ENCODE data around the gene WDR38. TPM values are rescaled to one million over a fixed set of nuclear protein-coding genes. Genes with fewer than 3 reads are reported as not detected.

The WDR38 gene
- total and polyA plus RNA-seq, 2 of the 13 experiments (the other 11 are each of a cell fraction or from before 2014, with no cell fraction given): not detected

- peak; percentile 8 for TF ChIP-seq TBX2 (CRISPR knock-in tag; IDR thresholded peaks at IDR 0.05; ENCODE audit: borderline replicate concordance)
- no peak for TF ChIP-seq ATF7 (IDR thresholded peaks at IDR 0.05)
- no peak for TF ChIP-seq ATF7 (CRISPR knock-in tag; IDR thresholded peaks at IDR 0.05)
- peak; percentile 43; the same call in 1 of the 2 replicates for TF ChIP-seq ERF (CRISPR knock-in tag; IDR thresholded peaks at IDR 0.05)
- TF ChIP-seq, protein P1, sequence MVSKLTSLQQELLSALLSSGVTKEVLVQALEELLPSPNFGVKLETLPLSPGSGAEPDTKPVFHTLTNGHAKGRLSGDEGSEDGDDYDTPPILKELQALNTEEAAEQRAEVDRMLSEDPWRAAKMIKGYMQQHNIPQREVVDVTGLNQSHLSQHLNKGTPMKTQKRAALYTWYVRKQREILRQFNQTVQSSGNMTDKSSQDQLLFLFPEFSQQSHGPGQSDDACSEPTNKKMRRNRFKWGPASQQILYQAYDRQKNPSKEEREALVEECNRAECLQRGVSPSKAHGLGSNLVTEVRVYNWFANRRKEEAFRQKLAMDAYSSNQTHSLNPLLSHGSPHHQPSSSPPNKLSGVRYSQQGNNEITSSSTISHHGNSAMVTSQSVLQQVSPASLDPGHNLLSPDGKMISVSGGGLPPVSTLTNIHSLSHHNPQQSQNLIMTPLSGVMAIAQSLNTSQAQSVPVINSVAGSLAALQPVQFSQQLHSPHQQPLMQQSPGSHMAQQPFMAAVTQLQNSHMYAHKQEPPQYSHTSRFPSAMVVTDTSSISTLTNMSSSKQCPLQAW (CRISPR knock-in tag; IDR thresholded peaks at IDR 0.05): peak; percentile 55; the same call in 1 of the 2 replicates
- TF ChIP-seq ZNF776 (CRISPR knock-in tag; IDR thresholded peaks at IDR 0.05): peak; percentile 23; the same call in 1 of the 2 replicates
- peak; percentile 73 for TF ChIP-seq MYC (CRISPR knock-in tag; IDR thresholded peaks at IDR 0.05; ENCODE audit: borderline replicate concordance)
- 0 out of 2 replicates have a peak, but pooled peaks have one; percentile 58 for TF ChIP-seq STAT5B (CRISPR knock-in tag; IDR thresholded peaks at IDR 0.05)
- 0 out of 2 replicates have a peak, but pooled peaks have one; percentile 15 for TF ChIP-seq ZNF205 (CRISPR knock-in tag; IDR thresholded peaks at IDR 0.05)
- peak; percentile 52; the same call in 1 of the 2 replicates for TF ChIP-seq SRY (CRISPR knock-in tag; IDR thresholded peaks at IDR 0.05)
- no peak for TF ChIP-seq ZNF33A (CRISPR knock-in tag; IDR thresholded peaks at IDR 0.05; ENCODE audit: borderline replicate concordance)
- TF ChIP-seq MAX (IDR thresholded peaks at IDR 0.05): peak; percentile 68
- TF ChIP-seq ZNF256 (CRISPR knock-in tag; conservative IDR thresholded peaks at IDR 0.05): no peak; the same call in 1 of the 2 replicates
- TF ChIP-seq ZNF746 (CRISPR knock-in tag; IDR thresholded peaks at IDR 0.05): 0 out of 2 replicates have a peak, but pooled peaks have one; percentile 11
- peak; percentile 65; the same call in 1 of the 2 replicates for TF ChIP-seq ZNF441 (CRISPR knock-in tag; IDR thresholded peaks at IDR 0.05; ENCODE audit: borderline replicate concordance)
- no peak for TF ChIP-seq DZIP1 (CRISPR knock-in tag; IDR thresholded peaks at IDR 0.05)
- peak; percentile 40 for TF ChIP-seq ASH2L (IDR thresholded peaks at IDR 0.05; ENCODE audit: insufficient read length, low read depth, low read length)
- peak; percentile 67; the same call in 1 of the 2 replicates for TF ChIP-seq KDM2A (CRISPR knock-in tag; IDR thresholded peaks at IDR 0.05; ENCODE audit: borderline replicate concordance, low read depth)
- TF ChIP-seq LBX2 (CRISPR knock-in tag; IDR thresholded peaks at IDR 0.05; ENCODE audit: borderline replicate concordance): no peak
- TF ChIP-seq ZNF616 (CRISPR knock-in tag; IDR thresholded peaks at IDR 0.05; ENCODE audit: low read depth): 0 out of 2 replicates have a peak, but pooled peaks have one; percentile 49
- 0 out of 2 replicates have a peak, but pooled peaks have one; percentile 52 for TF ChIP-seq TSC22D2 (CRISPR knock-in tag; IDR thresholded peaks at IDR 0.05; ENCODE audit: borderline replicate concordance)
- TF ChIP-seq TEAD3 (CRISPR knock-in tag; optimal IDR thresholded peaks at IDR 0.05; ENCODE audit: borderline replicate concordance): peak; percentile 29
- peak; percentile 52; the same call in 1 of the 2 replicates for TF ChIP-seq RELA (CRISPR knock-in tag; IDR thresholded peaks at IDR 0.05)
- TF ChIP-seq ZNF850 (CRISPR knock-in tag; conservative IDR thresholded peaks at IDR 0.05): no peak
- no peak for TF ChIP-seq SNAI1 (CRISPR knock-in tag; IDR thresholded peaks at IDR 0.05; ENCODE audit: borderline replicate concordance)
Observed at GRCh38 chr9:124868511-124869465, 15.5 kb downstream of the WDR38 start (continued).
